Peyer's patch (tissue), 4 donors: ENCODE data around the gene JUNB.
A peak's percentile ranks its signal among the peaks of the same experiment; 100 is the strongest.

Experiments used
- CTCF ChIP-seq, 6 experiments: fragments of 450-650 bp in 4 of 6; fragments of 200-600 bp in 2 of 6; sonication (generic) in 1 of 6; IDR thresholded peaks; one replicate each; pipeline ENCODE4 v1.5.1; 2017 to 2019; ENCODE audit warnings: antibody characterized with exemption in 6 of 6, mild to moderate bottlenecking in 3 of 6, moderate library complexity in 1 of 6
- POLR2A ChIP-seq, 2 donors: fragments of 450-650 bp; IDR thresholded peaks; one replicate each; pipeline ENCODE4 v1.5.1; 2017; ENCODE audit warnings: antibody characterized with exemption in 2 of 2, mild to moderate bottlenecking in 2 of 2, moderate library complexity in 2 of 2

GRCh38 chr19:12777217-12778016, 13.9 kb upstream of the JUNB start:
- TF ChIP-seq POLR2A (IDR thresholded peaks at IDR 0.05) (peak in 1 of 2 donors; percentile 8), CTCF (IDR thresholded peaks at IDR 0.05) (peak; percentile 93 to 98 (median 96))
